CD4-positive, alpha-beta T cell (primary cell): ENCODE measurements around the gene HSPG2. TPM values are rescaled to one million over a fixed set of nuclear protein-coding genes. Genes with fewer than 3 reads are reported as not detected.
"Not testable (repeated sequence)": the region's sequence is repeated elsewhere in the genome, so short reads cannot be mapped to it uniquely, and the experiment has no call there.

Experiments used
- ATAC-seq: fragments of 200-7000 bp; cut with Tn5 transposase; one replicate; pipeline ENCODE4 v1.10.0; 2022; ENCODE audit warnings: mild to moderate bottlenecking; ENCODE audit not compliant: poor library complexity
- CTCF ChIA-PET: fragments of 350-600 bp; sonication (Branson Sonifier 250); formaldehyde crosslinking; loops from one replicate; lab custom pipeline; 2021; ENCODE audit warnings: antibody characterized with exemption, inconsistent platforms; lab: Charles Lee
- POLR2A ChIA-PET: fragments of 350-600 bp; sonication (Branson Sonifier 250); formaldehyde crosslinking; loops from one replicate; lab custom pipeline; 2021; ENCODE audit warnings: antibody characterized with exemption, inconsistent platforms; lab: Charles Lee
- DNase-seq, 14 experiments: peaks; one replicate each; pipeline ENCODE4 v3.0.0-alpha.2; 2013 to 2020; ENCODE audit warnings: mixed read lengths in 2 of 14
- H3K27ac ChIP-seq, 2 donors: one replicate each; pipeline versions ENCODE4 v1.5.1 to v1.7.0; 2013; ENCODE audit warnings: low read length in 2 of 2, low read depth in 1 of 2, mild to moderate bottlenecking in 1 of 2
- H3K27me3 ChIP-seq, 2 experiments: 1 replicate in 1 of 2; 2 replicates in 1 of 2; pipeline versions ENCODE4 v1.6.1 to v1.7.0; 2013; ENCODE audit warnings: low read length in 2 of 2, control low read depth in 1 of 2, mild to moderate bottlenecking in 1 of 2, moderate library complexity in 1 of 2; ENCODE audit not compliant: insufficient read depth in 2 of 2, control insufficient read depth in 1 of 2
- H3K36me3 ChIP-seq: one replicate; pipeline ENCODE4 v1.6.1; 2013; ENCODE audit warnings: low read length, control low read depth; ENCODE audit not compliant: insufficient read depth
- H3K4me1 ChIP-seq: one replicate; pipeline ENCODE4 v1.6.1; 2013; ENCODE audit warnings: low read length, control low read depth; ENCODE audit not compliant: insufficient read depth
- H3K4me3 ChIP-seq: one replicate; pipeline ENCODE4 v1.5.1; 2013; ENCODE audit warnings: mild to moderate bottlenecking, low read length, moderate library complexity
- H3K9me3 ChIP-seq, 2 experiments: 1 replicate in 1 of 2; 2 replicates in 1 of 2; pipeline versions ENCODE4 v1.6.1 to v1.7.0; 2013; ENCODE audit warnings: low read length in 2 of 2, mild to moderate bottlenecking in 2 of 2, control low read depth in 1 of 2, moderate library complexity in 1 of 2; ENCODE audit not compliant: control insufficient read depth in 1 of 2, insufficient read depth in 1 of 2
- H3K27ac Mint-ChIP-seq: one replicate; pipeline ENCODE4 v1.8.0; 2020; ENCODE audit warnings: mixed read lengths
- H3K27me3 Mint-ChIP-seq: one replicate; pipeline ENCODE4 v1.8.0; 2021; ENCODE audit warnings: mixed read lengths
- H3K36me3 Mint-ChIP-seq: one replicate; pipeline ENCODE4 v1.8.0; 2021; ENCODE audit warnings: low read depth, mixed read lengths
- H3K4me1 Mint-ChIP-seq: one replicate; pipeline ENCODE4 v1.8.0; 2021; ENCODE audit warnings: low read depth, mixed read lengths
- H3K4me3 Mint-ChIP-seq: one replicate; pipeline ENCODE4 v1.8.0; 2020; ENCODE audit warnings: mild to moderate bottlenecking, mixed read lengths
- H3K9me3 Mint-ChIP-seq: one replicate; pipeline ENCODE4 v1.8.0; 2020; ENCODE audit warnings: mixed read lengths
- CTCF ChIP-seq: fragments of 200-600 bp; IDR thresholded peaks from one replicate; pipeline ENCODE4 v1.8.0; 2022; ENCODE audit warnings: antibody characterized with exemption, mild to moderate bottlenecking
- intact Hi-C, 2 experiments: fragments of 100-400 bp; cut with DNase I in 1 of 2; cut with micrococcal nuclease in 1 of 2; formaldehyde crosslinking; loops; one replicate each; pipeline versions ENCODE4 v1.15.1 to v1.9.0; 2023 to 2025; cut with DNase I, micrococcal nuclease
- polyA plus RNA-seq, 2 donors: library from polyadenylated mRNA; unstranded; fragments of 120-200 nt; gene quantifications; one replicate each; pipeline ENCODE4 v1.2.1, GENCODE V29; 2013
- total RNA-seq, 174 experiments: library from RNA in 2 of 174; stranded (reverse) in 2 of 174; gene quantifications; one replicate each; pipeline ENCODE4 v1.2.3 and lab custom pipeline; 2021 to 2026

Gene HSPG2
- total RNA-seq (10 to 100 TPM; 10.8 to 11.0 TPM), total RNA-seq (lab: John Stamatoyannopoulos, UW) (0.51 to 35.5 (median 9.5) reads per million in 172 experiments)
- 1.3 TPM for polyA plus RNA-seq (2013, experiment 1 of 2)
- 9.1 TPM for polyA plus RNA-seq (2013, experiment 2 of 2)

GRCh38 chr1:21937034-21937371, at the start of gene HSPG2:
Gene HSPG2, minus strand, starts transcription at chr1:21937310. Its CDS starts 93 bp downstream, at chr1:21937217.
- peaks cover 25% of the 10 kb centered on the region for H3K4me1 ChIP-seq
- Mint-ChIP-seq H3K4me1 (peaks cover 27% of the 10 kb centered on the region), H3K27me3 (no peaks in the 10 kb centered on the region), H3K4me3 (peak within 1 kb of the TSS; percentile 90), H3K36me3 (no peaks in the 10 kb centered on the region), H3K27ac (peak within 1 kb of the TSS; percentile 48), H3K9me3 (no peaks in the 10 kb centered on the region)
- no peaks in the 10 kb centered on the region for H3K9me3 ChIP-seq
- CTCF ChIA-PET: no interaction called here
- ATAC-seq: no peak
- TF ChIP-seq CTCF: no peak
- DNase-seq: no peak
- no peak within 1 kb of the TSS for H3K27ac ChIP-seq
- H3K27me3 ChIP-seq: no peaks in the 10 kb centered on the region
- H3K4me3 ChIP-seq: peak within 1 kb of the TSS; percentile 55
- intact Hi-C loops: loop anchor here in 1 of 2 experiments (5.0 kb wide), 2 partner anchors 155 to 1150 kb away; partner anchors contain the start of genes HP1BP3 and USP48
- H3K36me3 ChIP-seq: no peaks in the 10 kb centered on the region
- POLR2A ChIA-PET: interaction anchor here (0.5 to 2.0 kb wide), 3 partner anchors 20 to 88 kb away, joined by 3 to 5 read pairs (median 4); no protein-coding TSS in a partner anchor

GRCh38 chr1:21986386-21986785, 49.3 kb upstream of the HSPG2 start:
- H3K4me1 ChIP-seq, H3K9me3 ChIP-seq, H3K4me3 Mint-ChIP-seq, H3K27ac ChIP-seq, H3K4me1 Mint-ChIP-seq, H3K27ac Mint-ChIP-seq, H3K4me3 ChIP-seq, CTCF ChIA-PET, H3K36me3 ChIP-seq, H3K9me3 Mint-ChIP-seq, H3K27me3 ChIP-seq, ATAC-seq, H3K36me3 Mint-ChIP-seq, DNase-seq, intact Hi-C loops, H3K27me3 Mint-ChIP-seq: not testable (repeated sequence)
- POLR2A ChIA-PET: interaction anchor here (0.9 kb wide), 1 partner anchor 38 kb away, joined by 3 read pairs; no protein-coding TSS in a partner anchor

GRCh38 chr1:21985893-21986292, 48.8 kb upstream of the HSPG2 start:
- H3K9me3 Mint-ChIP-seq, intact Hi-C loops, H3K27me3 ChIP-seq, H3K4me1 ChIP-seq, H3K4me3 ChIP-seq, H3K4me1 Mint-ChIP-seq, DNase-seq, H3K27me3 Mint-ChIP-seq, H3K36me3 Mint-ChIP-seq, ATAC-seq, CTCF ChIA-PET, H3K27ac ChIP-seq, H3K27ac Mint-ChIP-seq, H3K36me3 ChIP-seq, H3K4me3 Mint-ChIP-seq, H3K9me3 ChIP-seq: not testable (repeated sequence)
- POLR2A ChIA-PET: interaction anchor here (0.9 kb wide), 1 partner anchor 38 kb away, joined by 3 read pairs; no protein-coding TSS in a partner anchor

- H3K4me1 ChIP-seq, H3K27me3 Mint-ChIP-seq, H3K27me3 ChIP-seq, H3K9me3 Mint-ChIP-seq, CTCF ChIA-PET, H3K4me1 Mint-ChIP-seq, H3K36me3 Mint-ChIP-seq, DNase-seq, POLR2A ChIA-PET, H3K4me3 ChIP-seq, H3K4me3 Mint-ChIP-seq, H3K36me3 ChIP-seq, H3K9me3 ChIP-seq, H3K27ac Mint-ChIP-seq, H3K27ac ChIP-seq, ATAC-seq: not testable (repeated sequence)
- intact Hi-C loops: loop anchor here in 1 of 2 experiments (2.0 to 5.0 kb wide), 2 partner anchors 27 to 39 kb away; no protein-coding TSS in a partner anchor
Observed at GRCh38 chr1:21983539-21983938, 46.4 kb upstream of the HSPG2 start.

GRCh38 chr1:21982122-21982521, 45.0 kb upstream of the HSPG2 start:
- H3K27ac Mint-ChIP-seq, POLR2A ChIA-PET: not testable (repeated sequence)

GRCh38 chr1:21981253-21981652, 44.1 kb upstream of the HSPG2 start:
- H3K27ac ChIP-seq, CTCF ChIA-PET, H3K36me3 Mint-ChIP-seq: not testable (repeated sequence)

More at GRCh38 chr1:21982122-21982521, 45.0 kb upstream of the HSPG2 start:
- H3K4me1 ChIP-seq, H3K4me3 ChIP-seq, H3K27ac ChIP-seq, H3K4me3 Mint-ChIP-seq, H3K4me1 Mint-ChIP-seq, H3K9me3 ChIP-seq, H3K36me3 ChIP-seq, H3K27me3 ChIP-seq, ATAC-seq, DNase-seq, H3K9me3 Mint-ChIP-seq, H3K36me3 Mint-ChIP-seq, H3K27me3 Mint-ChIP-seq, CTCF ChIA-PET: not testable (repeated sequence)
- intact Hi-C loops: loop anchor here in 1 of 2 experiments (2.0 to 5.0 kb wide), 2 partner anchors 29 to 40 kb away; no protein-coding TSS in a partner anchor

More at GRCh38 chr1:21981253-21981652, 44.1 kb upstream of the HSPG2 start:
- H3K9me3 ChIP-seq, H3K27me3 Mint-ChIP-seq, H3K9me3 Mint-ChIP-seq, H3K4me1 ChIP-seq, H3K27me3 ChIP-seq, H3K27ac Mint-ChIP-seq, DNase-seq, H3K4me3 ChIP-seq, POLR2A ChIA-PET, ATAC-seq, H3K36me3 ChIP-seq, H3K4me3 Mint-ChIP-seq, H3K4me1 Mint-ChIP-seq: not testable (repeated sequence)
- intact Hi-C loops: loop anchor here in 1 of 2 experiments (5.0 kb wide), 1 partner anchor 41 kb away; no protein-coding TSS in a partner anchor
